Activated CD4-positive, alpha-beta memory T cell treated with anti-CD3 and anti-CD28 coated beads, Interleukin-2, amount 10 ng/mL, durations not matched to agents 7 days and 5 days (primary cell): Measurements from ENCODE around the gene AHRR. TPM values are rescaled to one million over a fixed set of nuclear protein-coding genes. Genes with fewer than 3 reads are reported as not detected.

ENCODE experiments used
- CTCF ChIA-PET: fragments of 350-600 bp; sonication (Branson Sonifier 250); formaldehyde crosslinking; loops from one replicate; lab custom pipeline; 2021; ENCODE audit warnings: antibody characterized with exemption, inconsistent platforms; lab: Charles Lee
- POLR2A ChIA-PET: fragments of 350-600 bp; sonication (Branson Sonifier 250); formaldehyde crosslinking; loops from one replicate; lab custom pipeline; 2021; ENCODE audit warnings: antibody characterized with exemption; lab: Charles Lee
- DNase-seq: peaks from one replicate; pipeline ENCODE4 v3.0.0-alpha.2; 2020
- H3K27ac Mint-ChIP-seq: one replicate; pipeline ENCODE4 v1.8.0; 2021; ENCODE audit warnings: mild to moderate bottlenecking, mixed read lengths
- H3K27me3 Mint-ChIP-seq: one replicate; pipeline ENCODE4 v1.8.0; 2021; ENCODE audit warnings: mixed read lengths
- H3K36me3 Mint-ChIP-seq: one replicate; pipeline ENCODE4 v1.8.0; 2021; ENCODE audit warnings: low read depth, mixed read lengths
- H3K4me1 Mint-ChIP-seq: one replicate; pipeline ENCODE4 v1.8.0; 2021; ENCODE audit warnings: mixed read lengths
- H3K4me3 Mint-ChIP-seq: one replicate; pipeline ENCODE4 v1.8.0; 2021; ENCODE audit warnings: mild to moderate bottlenecking, mixed read lengths
- H3K9me3 Mint-ChIP-seq: one replicate; pipeline ENCODE4 v1.8.0; 2021; ENCODE audit warnings: mixed read lengths
- total RNA-seq, 2 experiments: library from RNA; stranded (reverse); gene quantifications; one replicate each; pipeline ENCODE4 v1.2.3, GENCODE V29; 2021

AHRR gene
- total RNA-seq, 2 experiments from 2014 or later: 23.6 to 24.6 TPM

DNA sequence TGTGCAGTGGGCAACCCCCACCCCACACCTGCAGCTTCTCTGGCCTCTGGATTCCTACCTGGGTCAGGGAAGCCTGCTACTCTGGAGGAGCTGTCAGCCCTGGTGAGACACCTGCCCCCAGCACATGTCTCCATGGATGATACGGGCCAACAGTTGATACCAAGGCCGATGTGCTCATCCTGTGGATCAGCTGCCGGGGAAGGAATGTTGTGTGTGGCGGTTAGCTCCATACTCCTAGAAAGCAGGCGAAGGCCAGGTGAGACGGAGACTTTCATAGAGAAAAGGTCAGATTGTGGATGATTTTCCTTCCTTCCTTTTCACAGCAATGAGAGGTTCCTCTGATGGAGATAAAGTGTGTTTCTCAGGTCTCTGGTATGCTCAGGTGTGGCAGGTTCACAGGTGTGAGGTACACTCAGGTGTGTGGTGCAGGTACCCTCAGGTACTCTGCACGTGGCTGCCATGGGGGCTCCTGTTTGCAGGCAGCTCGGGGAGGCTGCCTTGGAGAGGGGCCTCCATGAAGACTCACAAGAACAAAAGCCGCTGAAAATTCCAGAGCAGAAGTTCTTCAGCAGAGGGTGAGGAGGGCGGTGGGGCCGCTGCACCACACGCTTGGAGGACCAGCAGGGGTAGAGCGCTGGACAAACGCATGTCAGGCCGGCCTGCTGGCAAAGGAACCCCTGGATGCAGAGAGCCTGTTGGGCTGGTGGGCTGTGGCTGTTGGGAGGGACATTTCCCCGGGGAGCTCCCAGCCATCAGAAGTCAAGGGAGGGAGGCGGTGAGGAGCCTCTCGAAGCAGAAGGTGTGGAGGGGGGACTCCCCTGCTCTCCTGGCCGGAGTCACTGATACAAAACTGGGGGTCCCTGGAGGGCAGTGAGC is 5.1 kb upstream of the AHRR start:
- Mint-ChIP-seq H3K27ac (no peak overlapping the region), H3K4me3 (no peak overlapping the region), H3K36me3 (peaks cover 4% of the 10 kb centered on the region), H3K9me3 (no peaks in the 10 kb centered on the region), H3K4me1 (peaks cover 9% of the 10 kb centered on the region), H3K27me3 (peaks cover 18% of the 10 kb centered on the region)
- ChIA-PET POLR2A (interaction anchor here (0.6 to 1.3 kb wide), 3 partner anchors 28 to 797 kb away, joined by 3 to 5 read pairs (median 5); no protein-coding TSS in a partner anchor), CTCF (interaction anchor here (0.6 to 3.7 kb wide), 19 partner anchors 8 to 157 kb away, joined by 3 to 34 read pairs (median 4); no protein-coding TSS in a partner anchor)
- no peak for DNase-seq

- CTCF ChIA-PET: interaction anchor here (0.6 to 3.7 kb wide), 20 partner anchors 9 to 156 kb away, joined by 3 to 34 read pairs (median 4); no protein-coding TSS in a partner anchor
- H3K27me3 Mint-ChIP-seq: peaks cover 18% of the 10 kb centered on the region
- no peaks in the 10 kb centered on the region for H3K9me3 Mint-ChIP-seq
- POLR2A ChIA-PET: interaction anchor here (0.6 to 1.3 kb wide), 3 partner anchors 27 to 796 kb away, joined by 3 to 5 read pairs (median 5); no protein-coding TSS in a partner anchor
- H3K27ac Mint-ChIP-seq: no peak overlapping the region
- H3K36me3 Mint-ChIP-seq: peaks cover 3% of the 10 kb centered on the region
- H3K4me1 Mint-ChIP-seq: peaks cover 9% of the 10 kb centered on the region
- peak; percentile 61 for DNase-seq
- H3K4me3 Mint-ChIP-seq: no peak overlapping the region
These were observed 4.3 kb upstream of the AHRR start for GRCh38 chr5:317086-317811.

DNA sequence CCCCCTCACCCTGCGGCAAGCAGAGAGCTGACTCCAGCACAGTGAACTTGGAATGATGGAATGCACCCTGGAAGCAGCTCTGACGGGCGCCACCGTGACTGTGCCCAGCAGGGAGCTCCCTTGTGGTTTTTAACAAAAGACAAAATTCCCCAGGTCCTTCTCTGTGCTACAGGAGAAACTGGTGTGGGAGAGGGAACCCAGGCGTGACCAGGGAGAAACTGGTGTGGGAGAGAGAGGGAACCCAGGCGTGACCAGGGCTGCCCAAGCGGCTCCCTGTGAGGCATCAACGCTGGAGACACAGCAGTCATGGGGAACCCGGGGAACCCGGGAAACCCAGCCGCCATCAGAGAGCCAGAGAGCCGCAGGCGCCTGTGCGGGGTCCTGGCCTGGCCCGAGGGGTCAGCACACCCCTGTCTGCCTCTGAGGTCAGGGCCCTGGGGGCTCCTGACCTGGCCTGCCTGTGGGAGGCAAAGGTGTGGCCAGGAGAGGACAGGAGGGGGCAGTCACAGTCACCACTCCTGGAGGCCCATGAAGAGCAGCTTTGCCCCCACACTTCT is 3.1 kb upstream of the AHRR start:
- ChIA-PET CTCF (interaction anchor here (1.0 to 3.7 kb wide), 4 partner anchors 96 to 128 kb away, joined by 3 to 34 read pairs (median 6); no protein-coding TSS in a partner anchor), POLR2A (no interaction called here)
- Mint-ChIP-seq H3K27ac (no peak overlapping the region), H3K4me1 (peaks cover 13% of the 10 kb centered on the region), H3K36me3 (peaks cover 6% of the 10 kb centered on the region), H3K27me3 (peaks cover 18% of the 10 kb centered on the region), H3K9me3 (no peaks in the 10 kb centered on the region), H3K4me3 (no peak overlapping the region)
- no peak for DNase-seq

- H3K27ac Mint-ChIP-seq: no peak overlapping the region
- H3K4me3 Mint-ChIP-seq: no peak overlapping the region
- H3K4me1 Mint-ChIP-seq: peaks cover 20% of the 10 kb centered on the region
- CTCF ChIA-PET: interaction anchor here (1.0 to 3.7 kb wide), 5 partner anchors 95 to 128 kb away, joined by 3 to 34 read pairs (median 7); no protein-coding TSS in a partner anchor
- no peak for DNase-seq
- peaks cover 12% of the 10 kb centered on the region for H3K36me3 Mint-ChIP-seq
- H3K9me3 Mint-ChIP-seq: no peaks in the 10 kb centered on the region
- peaks cover 18% of the 10 kb centered on the region for H3K27me3 Mint-ChIP-seq
- POLR2A ChIA-PET: no interaction called here
These were observed 2.4 kb upstream of the AHRR start for GRCh38 chr5:318931-319601.

DNA sequence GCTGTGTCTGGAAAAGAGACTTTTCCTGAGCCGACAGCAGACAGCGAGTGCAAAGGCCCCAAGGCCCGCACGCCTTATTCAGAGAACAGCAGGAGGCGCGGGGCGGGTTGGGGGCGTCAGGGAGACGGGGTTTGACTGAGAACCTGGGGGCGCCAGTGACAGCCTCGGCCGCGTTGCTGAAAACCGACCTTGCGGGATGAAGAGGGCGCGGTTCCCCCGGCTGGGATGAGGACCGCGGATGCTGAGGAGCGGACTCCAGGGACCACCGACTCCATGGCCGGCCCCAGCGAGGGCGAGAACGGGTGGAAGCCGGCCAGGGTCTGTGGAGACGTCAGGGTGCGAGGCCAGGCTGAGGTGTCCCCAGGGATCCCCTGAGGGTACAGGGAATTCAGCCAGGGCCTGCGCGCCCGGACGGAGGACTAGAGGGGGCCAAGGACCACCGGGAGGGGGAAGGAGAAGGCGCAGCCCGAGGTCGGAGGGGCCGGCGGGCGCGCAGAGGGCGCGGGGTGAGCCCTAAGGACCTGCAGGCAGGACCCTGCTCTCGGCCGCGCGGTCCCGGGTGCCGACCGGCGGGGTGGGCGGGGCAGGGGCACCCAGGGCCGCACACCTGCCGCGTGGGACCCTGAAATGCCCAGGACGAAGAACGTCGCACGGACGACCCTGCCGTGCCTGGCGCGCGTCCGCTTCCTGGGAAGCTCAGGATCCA is 837 bp upstream of the AHRR start:
- H3K27ac Mint-ChIP-seq: peak overlapping the region; percentile 26
- peak overlapping the region; percentile 77 for H3K4me3 Mint-ChIP-seq
- H3K9me3 Mint-ChIP-seq: no peaks in the 10 kb centered on the region
- H3K27me3 Mint-ChIP-seq: peaks cover 18% of the 10 kb centered on the region
- H3K4me1 Mint-ChIP-seq: peaks cover 25% of the 10 kb centered on the region
- peaks cover 17% of the 10 kb centered on the region for H3K36me3 Mint-ChIP-seq
- DNase-seq: no peak
- ChIA-PET CTCF (interaction anchor here (0.7 to 2.4 kb wide), 7 partner anchors 8 to 132 kb away, joined by 3 to 8 read pairs (median 4); no protein-coding TSS in a partner anchor), POLR2A (interaction anchor here (0.7 to 2.4 kb wide), 15 partner anchors 12 to 133 kb away, joined by 3 to 8 read pairs (median 4); partner anchors contain the start of genes CCDC127, EXOC3, PDCD6 and SDHA)

GRCh38 chr5:321726-322251 is 275 bp downstream of the AHRR start:
- H3K9me3 Mint-ChIP-seq: no peaks in the 10 kb centered on the region
- peaks cover 23% of the 10 kb centered on the region for H3K36me3 Mint-ChIP-seq
- no peak overlapping the region for H3K27ac Mint-ChIP-seq
- peaks cover 18% of the 10 kb centered on the region for H3K27me3 Mint-ChIP-seq
- POLR2A ChIA-PET: interaction anchor here (1.0 to 2.4 kb wide), 9 partner anchors 10 to 134 kb away, joined by 3 to 8 read pairs (median 6); partner anchors contain the start of genes EXOC3 and PDCD6
- peak overlapping the region; percentile 68 for H3K4me3 Mint-ChIP-seq
- CTCF ChIA-PET: interaction anchor here (1.0 to 1.7 kb wide), 3 partner anchors 9 to 42 kb away, joined by 4 to 6 read pairs (median 4); no protein-coding TSS in a partner anchor
- peaks cover 30% of the 10 kb centered on the region for H3K4me1 Mint-ChIP-seq
- DNase-seq: no peak

GRCh38 chr5:322281-322941 is 897 bp downstream of the AHRR start:
- ChIA-PET POLR2A (interaction anchor here (0.7 to 1.7 kb wide), 5 partner anchors 10 to 71 kb away, joined by 3 to 5 read pairs (median 4); partner anchors contain the start of gene PDCD6), CTCF (interaction anchor here (1.0 kb wide), 1 partner anchor 92 kb away, joined by 3 read pairs; no protein-coding TSS in a partner anchor)
- Mint-ChIP-seq H3K4me1 (peaks cover 28% of the 10 kb centered on the region), H3K9me3 (no peaks in the 10 kb centered on the region), H3K27ac (peak overlapping the region; percentile 21), H3K27me3 (peaks cover 18% of the 10 kb centered on the region), H3K36me3 (peaks cover 26% of the 10 kb centered on the region), H3K4me3 (peak overlapping the region; percentile 68)
- no peak for DNase-seq

DNA sequence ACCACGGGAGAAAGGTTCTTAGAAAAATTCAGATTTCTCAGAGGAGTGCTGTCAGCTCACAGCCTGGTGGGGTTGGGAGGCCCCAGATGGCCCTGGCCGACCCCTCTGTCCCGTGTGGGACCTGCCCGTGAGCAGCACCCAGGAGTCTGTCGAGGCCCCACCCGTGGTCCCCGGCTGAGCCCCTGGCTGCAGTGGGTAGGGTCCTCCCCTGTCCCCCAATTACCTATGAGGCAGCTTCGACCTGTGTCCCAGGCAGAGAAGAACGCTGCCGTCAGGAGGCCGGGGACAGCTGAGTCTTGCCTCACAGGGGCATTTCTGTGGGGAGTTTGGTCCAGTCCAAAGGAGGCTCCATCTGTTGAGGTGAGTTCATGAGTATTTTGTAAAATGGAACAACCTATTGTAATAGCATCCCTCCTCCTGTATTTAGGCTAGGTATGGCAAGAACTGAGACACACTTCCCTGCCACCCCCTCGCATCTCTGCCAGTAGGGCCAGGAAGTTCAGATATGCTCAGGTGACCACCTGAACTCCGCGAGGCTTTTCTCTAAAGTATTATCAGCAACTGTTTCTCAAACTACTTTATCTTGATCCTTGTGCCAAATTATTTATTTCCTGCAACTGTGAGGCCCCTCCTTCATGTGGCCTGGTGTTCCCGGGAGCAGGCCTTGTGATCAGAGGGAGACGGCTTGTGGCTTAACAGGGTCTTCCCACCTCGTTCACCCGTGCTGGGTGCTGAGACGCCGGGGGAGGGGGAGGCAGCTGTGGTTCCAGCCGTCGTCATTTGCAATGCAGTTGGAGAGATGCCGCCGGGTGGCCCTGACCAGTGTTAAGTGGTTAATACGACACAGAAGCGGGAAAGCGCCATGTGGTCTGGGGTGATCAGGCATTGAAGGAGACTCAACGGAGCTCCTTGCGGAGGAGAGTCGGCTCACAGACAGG is 1.7 kb downstream of the AHRR start:
- peaks cover 32% of the 10 kb centered on the region for H3K4me1 Mint-ChIP-seq
- peaks cover 18% of the 10 kb centered on the region for H3K27me3 Mint-ChIP-seq
- no peaks in the 10 kb centered on the region for H3K9me3 Mint-ChIP-seq
- ChIA-PET POLR2A (interaction anchor here (0.7 to 1.7 kb wide), 5 partner anchors 9 to 70 kb away, joined by 3 to 5 read pairs (median 4); partner anchors contain the start of gene PDCD6), CTCF (interaction anchor here (1.0 to 1.5 kb wide), 2 partner anchors 16 to 91 kb away, joined by 3 read pairs; no protein-coding TSS in a partner anchor)
- peak overlapping the region; percentile 68 for H3K4me3 Mint-ChIP-seq
- no peak overlapping the region for H3K27ac Mint-ChIP-seq
- H3K36me3 Mint-ChIP-seq: peaks cover 26% of the 10 kb centered on the region
- DNase-seq: no peak

DNA sequence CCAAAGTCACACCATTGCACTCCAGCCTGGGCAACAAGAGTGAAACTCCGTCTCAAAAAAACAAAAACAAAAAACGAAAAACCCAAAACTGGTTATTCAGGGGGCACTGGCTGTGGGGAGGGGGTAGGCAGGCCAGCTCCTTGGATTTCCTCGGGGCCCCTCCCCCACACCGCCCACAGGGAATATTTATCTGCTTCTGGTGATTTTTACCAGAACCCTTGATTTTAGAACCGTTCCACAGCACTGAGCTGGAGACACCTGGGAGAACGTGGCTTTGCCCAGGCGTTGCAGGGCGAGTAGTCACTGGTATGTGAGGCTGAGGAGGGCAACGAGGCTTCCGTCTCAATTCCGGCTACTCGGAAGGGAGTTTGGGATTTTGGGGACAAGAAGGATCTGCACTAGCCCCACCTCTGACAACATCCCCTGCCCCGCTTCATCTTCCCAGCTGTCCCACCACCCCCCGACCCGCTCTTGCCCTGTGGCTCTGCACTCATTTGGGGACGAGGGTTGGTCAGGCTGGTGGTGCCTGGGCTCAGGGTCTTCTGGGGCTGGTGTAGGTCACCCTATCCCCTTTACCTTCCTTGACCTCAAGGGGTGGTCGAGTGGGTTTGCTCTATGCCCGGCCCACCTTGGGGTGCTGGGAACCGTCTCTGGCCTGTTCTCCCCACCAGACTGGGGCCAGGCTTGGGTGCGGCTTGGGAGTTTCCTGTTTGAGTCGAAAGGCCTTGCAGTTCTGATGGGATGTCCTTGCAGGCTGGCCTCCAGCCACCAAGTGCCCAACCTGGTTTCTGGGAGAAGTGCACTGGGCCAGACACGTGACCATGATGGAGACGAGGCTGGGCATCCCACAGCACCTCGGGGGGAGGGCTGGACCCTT is 3.5 kb downstream of the AHRR start:
- no peak overlapping the region for H3K4me3 Mint-ChIP-seq
- ChIA-PET CTCF (interaction anchor here (1.5 kb wide), 1 partner anchor 14 kb away, joined by 3 read pairs; no protein-coding TSS in a partner anchor), POLR2A (interaction anchor here (1.0 kb wide), 1 partner anchor 48 kb away, joined by 3 read pairs; no protein-coding TSS in a partner anchor)
- H3K9me3 Mint-ChIP-seq: no peaks in the 10 kb centered on the region
- H3K27ac Mint-ChIP-seq: no peak overlapping the region
- H3K36me3 Mint-ChIP-seq: peaks cover 26% of the 10 kb centered on the region
- H3K4me1 Mint-ChIP-seq: peaks cover 43% of the 10 kb centered on the region
- DNase-seq: no peak
- H3K27me3 Mint-ChIP-seq: peaks cover 10% of the 10 kb centered on the region
